OCI-LY1 (cell line): ENCODE results near the gene IMMT.
"Not testable (repeated sequence)": the region's sequence is repeated elsewhere in the genome, so short reads cannot be mapped to it uniquely, and the experiment has no call there.

Experiments
- H2AFZ ChIP-seq: fragments of 200-600 bp; sonication (generic), shearing (Covaris generic); 2 replicates; pipeline ENCODE4 v1.6.0; 2014; ENCODE audit warnings: antibody characterized with exemption, mild to moderate bottlenecking, low read length
- H3F3A ChIP-seq: fragments of 200-600 bp; sonication (generic), shearing (Covaris generic); 2 replicates; pipeline ENCODE4 v1.6.0; 2014; ENCODE audit warnings: mild to moderate bottlenecking, antibody characterized with exemption, low read length, moderate library complexity; ENCODE audit not compliant: insufficient read depth
- H3K27ac ChIP-seq: fragments of 200-600 bp; sonication (generic); 2 replicates; pipeline ENCODE4 v1.5.1; 2014; ENCODE audit warnings: low read length, mixed run types, mild to moderate bottlenecking, low read depth; ENCODE audit not compliant: poor library complexity, severe bottlenecking
- H3K27me3 ChIP-seq: fragments of 200-600 bp; sonication (generic); 2 replicates; pipeline ENCODE4 v1.6.0; 2014; ENCODE audit warnings: antibody characterized with exemption, mild to moderate bottlenecking, low read length, moderate library complexity; ENCODE audit not compliant: insufficient read depth
- H3K36me3 ChIP-seq: fragments of 200-600 bp; sonication (generic); 2 replicates; pipeline ENCODE4 v1.6.1; 2014; ENCODE audit warnings: mild to moderate bottlenecking, antibody characterized with exemption, low read length, moderate library complexity, mixed read lengths; ENCODE audit not compliant: insufficient read depth
- H3K4me1 ChIP-seq: fragments of 200-600 bp; sonication (generic); 2 replicates; pipeline ENCODE4 v1.5.1; 2014; ENCODE audit warnings: mild to moderate bottlenecking, low read length, moderate library complexity; ENCODE audit not compliant: insufficient read depth, severe bottlenecking
- H3K4me2 ChIP-seq: fragments of 200-600 bp; sonication (generic), shearing (Covaris generic); 2 replicates; pipeline ENCODE4 v1.6.1; 2014; ENCODE audit warnings: low read length
- H3K4me3 ChIP-seq: fragments of 200-600 bp; sonication (generic); 2 replicates; pipeline ENCODE4 v1.5.1; 2014; ENCODE audit warnings: low read length, low read depth, mild to moderate bottlenecking, mixed read lengths; ENCODE audit not compliant: poor library complexity, severe bottlenecking
- H3K79me2 ChIP-seq: fragments of 200-600 bp; shearing (Covaris generic); 2 replicates; pipeline ENCODE4 v1.6.1; 2016; ENCODE audit warnings: mixed run types, low read length, mixed read lengths; ENCODE audit not compliant: insufficient read depth
- H3K9ac ChIP-seq: fragments of 200-600 bp; sonication (generic), shearing (Covaris generic); 2 replicates; pipeline ENCODE4 v1.6.1; 2014; ENCODE audit warnings: mild to moderate bottlenecking, low read length, mixed read lengths
- H3K9me2 ChIP-seq: fragments of 200-600 bp; sonication (generic), shearing (Covaris generic); 2 replicates; pipeline ENCODE4 v1.6.1; 2014; ENCODE audit warnings: low read depth, mild to moderate bottlenecking, low read length, mixed read lengths
- H3K9me3 ChIP-seq: fragments of 200-600 bp; shearing (Covaris generic); 2 replicates; pipeline ENCODE4 v1.6.1; 2014; ENCODE audit warnings: low read length, mixed read lengths
- H4K20me1 ChIP-seq: fragments of 200-600 bp; sonication (generic), shearing (Covaris generic); 2 replicates; pipeline ENCODE4 v1.6.0; 2016; ENCODE audit warnings: mild to moderate bottlenecking, low read length; ENCODE audit not compliant: insufficient read depth
- CTCF ChIP-seq: fragments of 200-600 bp; sonication (generic), shearing (Covaris generic); IDR thresholded peaks from 2 replicates; pipeline ENCODE4 v1.5.1; 2017; ENCODE audit warnings: mild to moderate bottlenecking, antibody characterized with exemption, low read length, moderate library complexity, mixed read lengths
- EZH2 ChIP-seq: fragments of 200-600 bp; sonication (generic), shearing (Covaris generic); IDR thresholded peaks from 2 replicates; pipeline ENCODE4 v1.8.0; 2017; ENCODE audit warnings: borderline replicate concordance, mixed run types, mild to moderate bottlenecking, antibody characterized with exemption, low read length, moderate library complexity, mixed read lengths

Gene IMMT

GRCh38 chr2:86231680-86232372, 36.6 kb upstream of the IMMT start:
- TF ChIP-seq EZH2 (no peak), CTCF (no peak)

GRCh38 chr2:86230961-86231360, 35.7 kb upstream of the IMMT start:
- Histone ChIP-seq H3K9me3 (no peaks in the 10 kb centered on the region), H3K27ac (no peak overlapping the region), H3K4me2 (no peak overlapping the region), H2AFZ (no peak overlapping the region), H3K36me3 (no peaks in the 10 kb centered on the region), H3K4me3 (no peak overlapping the region), H3K79me2 (no peaks in the 10 kb centered on the region), H4K20me1 (no peaks in the 10 kb centered on the region), H3K9me2 (no peaks in the 10 kb centered on the region), H3F3A (no peaks in the 10 kb centered on the region), H3K9ac (no peak overlapping the region), H3K4me1 (peaks cover 13% of the 10 kb centered on the region), H3K27me3 (no peaks in the 10 kb centered on the region)
- TF ChIP-seq EZH2 (no peak), CTCF (no peak)

More at GRCh38 chr2:86231680-86232372, 36.6 kb upstream of the IMMT start:
- Histone ChIP-seq H3K9me3 (no peaks in the 10 kb centered on the region), H3K9ac (no peak overlapping the region), H3K4me1 (peaks cover 11% of the 10 kb centered on the region), H3K4me2 (no peak overlapping the region), H3K4me3 (no peak overlapping the region), H3K36me3 (no peaks in the 10 kb centered on the region), H3K9me2 (no peaks in the 10 kb centered on the region), H2AFZ (no peak overlapping the region), H3K27me3 (no peaks in the 10 kb centered on the region), H3K79me2 (no peaks in the 10 kb centered on the region), H3K27ac (no peak overlapping the region), H3F3A (no peaks in the 10 kb centered on the region), H4K20me1 (no peaks in the 10 kb centered on the region)

- no peaks in the 10 kb centered on the region for H3K79me2 ChIP-seq
- H4K20me1 ChIP-seq = no peaks in the 10 kb centered on the region
- no peaks in the 10 kb centered on the region for H3K9me2 ChIP-seq
- H3K9ac ChIP-seq = no peak overlapping the region
- no peaks in the 10 kb centered on the region for H3K9me3 ChIP-seq
- H3K27me3 ChIP-seq = no peaks in the 10 kb centered on the region
- peak overlapping the region; percentile 50 for H3K27ac ChIP-seq
- H3K36me3 ChIP-seq = no peaks in the 10 kb centered on the region
- TF ChIP-seq CTCF (no peak), EZH2 (no peak)
- peaks cover 20% of the 10 kb centered on the region for H3K4me1 ChIP-seq
- no peaks in the 10 kb centered on the region for H3F3A ChIP-seq
- H3K4me2 ChIP-seq = no peak overlapping the region; the same call in 1 of the 2 replicates
- no peak overlapping the region for H2AFZ ChIP-seq
- no peak overlapping the region for H3K4me3 ChIP-seq
These were observed 34.0 kb upstream of the IMMT start for GRCh38 chr2:86229221-86229620.

DNA sequence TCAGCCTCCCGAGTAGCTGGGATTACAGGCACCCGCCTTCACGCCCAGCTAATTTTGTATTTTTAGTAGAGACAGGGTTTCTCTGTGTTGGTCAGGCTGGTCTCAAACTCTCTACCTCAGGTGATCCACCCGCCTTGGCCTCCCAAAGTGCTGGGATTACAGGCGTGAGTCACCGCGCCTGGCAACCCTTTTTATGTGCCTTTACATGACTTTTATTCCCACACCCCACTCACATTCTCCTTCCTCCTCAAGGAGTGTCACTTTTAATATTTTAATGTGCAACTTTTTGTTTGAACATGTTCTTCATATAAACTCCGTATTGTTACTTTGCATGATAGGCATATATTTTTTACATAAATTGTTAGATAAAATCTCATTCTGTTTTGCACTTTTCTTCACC, 33.3 kb upstream of the IMMT start:
- H3K4me1 ChIP-seq = peaks cover 20% of the 10 kb centered on the region
- not testable (repeated sequence) for H3K9ac ChIP-seq, H3K27me3 ChIP-seq, H2AFZ ChIP-seq, H3F3A ChIP-seq, H4K20me1 ChIP-seq, H3K4me2 ChIP-seq, H3K9me2 ChIP-seq, H3K4me3 ChIP-seq, H3K9me3 ChIP-seq, H3K79me2 ChIP-seq, H3K36me3 ChIP-seq
- peak overlapping the region; percentile 50 for H3K27ac ChIP-seq
